Liver (tissue), 3 donors: ENCODE measurements around the gene PITPNM3.

Experiments used
- ATF3 ChIP-seq: IDR thresholded peaks from 2 replicates; pipeline ENCODE4 v1.6.1; 2016; ENCODE audit warnings: antibody characterized with exemption
- CTCF ChIP-seq: fragments of 150-350 bp; IDR thresholded peaks from 2 replicates; pipeline ENCODE4 v1.5.1; 2017; ENCODE audit warnings: improper control_type of control experiment, low read depth, low read length; ENCODE audit not compliant: missing input control
- YY1 ChIP-seq: IDR thresholded peaks from 2 replicates; pipeline ENCODE4 v1.6.1; 2016; ENCODE audit warnings: antibody characterized with exemption, mild to moderate bottlenecking
- donor health status: healthy.
- donor health status: healthy.

- TF ChIP-seq CTCF, result no peak
- TF ChIP-seq ATF3, result no peak
- no peak for TF ChIP-seq YY1
These were observed 12.4 kb downstream of the PITPNM3 start for GRCh38 chr17:6544011-6544370.
